Astrocyte (in vitro differentiated cells and primary cell): ENCODE measurements around the gene GRID2. TPM values are rescaled to one million over a fixed set of nuclear protein-coding genes. Genes with fewer than 3 reads are reported as not detected.

ENCODE experiments used
- DNase-seq: peaks from one replicate; pipeline ENCODE4 v3.0.0-alpha.2; 2010; ENCODE audit warnings: low read depth
- FAIRE-seq: peaks from 2 replicates; lab custom pipeline; 2011; peaks lifted over from hg19 to GRCh38; lab: Jason Lieb, UNC
- H2AFZ ChIP-seq: 2 replicates; pipeline ENCODE4 v1.6.0; 2012; ENCODE audit warnings: low read depth, low read length, inconsistent platforms
- H3K27ac ChIP-seq: 2 replicates; pipeline ENCODE4 v1.5.1; 2011; ENCODE audit warnings: low read depth, low read length, inconsistent platforms
- H3K27me3 ChIP-seq: 2 replicates; pipeline ENCODE4 v1.6.0; 2011; ENCODE audit warnings: low read length, inconsistent platforms; ENCODE audit not compliant: insufficient read depth
- H3K36me3 ChIP-seq: 2 replicates; pipeline ENCODE4 v1.5.1; 2011; ENCODE audit warnings: low read length, inconsistent platforms; ENCODE audit not compliant: insufficient read depth
- H3K4me1 ChIP-seq: 2 replicates; pipeline ENCODE4 v1.5.1; 2011; ENCODE audit warnings: low read length, inconsistent platforms; ENCODE audit not compliant: insufficient read depth
- H3K4me2 ChIP-seq: 2 replicates; pipeline ENCODE4 v1.6.0; 2012; ENCODE audit warnings: low read length, inconsistent platforms
- H3K4me3 ChIP-seq: 2 replicates; pipeline ENCODE4 v1.5.1; 2011; ENCODE audit warnings: low read depth, mild to moderate bottlenecking, low read length, inconsistent platforms; ENCODE audit not compliant: insufficient read depth
- H3K79me2 ChIP-seq: 2 replicates; pipeline ENCODE4 v1.6.0; 2012; ENCODE audit warnings: mild to moderate bottlenecking, low read length, inconsistent platforms; ENCODE audit not compliant: insufficient read depth
- H3K9ac ChIP-seq: 2 replicates; pipeline ENCODE4 v1.6.0; 2012; ENCODE audit warnings: mild to moderate bottlenecking, low read length, inconsistent platforms
- H3K9me3 ChIP-seq: 2 replicates; pipeline ENCODE4 v1.5.1; 2012; ENCODE audit warnings: low read depth, mild to moderate bottlenecking, low read length, inconsistent platforms; ENCODE audit not compliant: insufficient read depth
- H4K20me1 ChIP-seq: 2 replicates; pipeline ENCODE4 v1.6.0; 2012; ENCODE audit warnings: low read length, inconsistent platforms; ENCODE audit not compliant: insufficient read depth
- H3K27ac Mint-ChIP-seq: one replicate; pipeline ENCODE4 v1.8.0; 2021; ENCODE audit warnings: mild to moderate bottlenecking, mixed read lengths; ENCODE audit not compliant: unreplicated experiment
- H3K27me3 Mint-ChIP-seq: one replicate; pipeline ENCODE4 v1.8.0; 2021; ENCODE audit warnings: low read depth, mixed read lengths; ENCODE audit not compliant: unreplicated experiment
- H3K36me3 Mint-ChIP-seq: one replicate; pipeline ENCODE4 v1.8.0; 2021; ENCODE audit warnings: low read depth, mixed read lengths; ENCODE audit not compliant: unreplicated experiment
- H3K4me1 Mint-ChIP-seq: one replicate; pipeline ENCODE4 v1.8.0; 2021; ENCODE audit warnings: low read depth, mixed read lengths; ENCODE audit not compliant: unreplicated experiment
- H3K4me3 Mint-ChIP-seq: one replicate; pipeline ENCODE4 v1.8.0; 2021; ENCODE audit warnings: mild to moderate bottlenecking, moderate library complexity, mixed read lengths; ENCODE audit not compliant: unreplicated experiment
- H3K9me3 Mint-ChIP-seq: one replicate; pipeline ENCODE4 v1.8.0; 2021; ENCODE audit warnings: mild to moderate bottlenecking, mixed read lengths; ENCODE audit not compliant: unreplicated experiment
- EZH2 ChIP-seq: IDR thresholded peaks from 2 replicates; pipeline ENCODE4 v1.6.1; 2012; ENCODE audit warnings: mild to moderate bottlenecking, low read length, inconsistent platforms; ENCODE audit not compliant: insufficient read depth
- total RNA-seq: library from RNA; stranded (reverse); gene quantifications from 2 replicates; pipeline ENCODE4 v1.2.1, GENCODE V29; 2021
- TF ChIP-seq, protein P1 (sequence below): IDR thresholded peaks from 2 replicates; pipeline ENCODE4 v1.5.1; 2011; ENCODE audit warnings: low read depth, mild to moderate bottlenecking, inconsistent platforms, low read length, moderate library complexity; ENCODE audit not compliant: insufficient read depth

The GRID2 gene
- total RNA-seq, 1 donor from 2014 or later, result 0.14 TPM

- H3K9me3 Mint-ChIP-seq, result no peaks in the 10 kb centered on the region
- no peak for TF ChIP-seq EZH2
- TF ChIP-seq, protein P1, sequence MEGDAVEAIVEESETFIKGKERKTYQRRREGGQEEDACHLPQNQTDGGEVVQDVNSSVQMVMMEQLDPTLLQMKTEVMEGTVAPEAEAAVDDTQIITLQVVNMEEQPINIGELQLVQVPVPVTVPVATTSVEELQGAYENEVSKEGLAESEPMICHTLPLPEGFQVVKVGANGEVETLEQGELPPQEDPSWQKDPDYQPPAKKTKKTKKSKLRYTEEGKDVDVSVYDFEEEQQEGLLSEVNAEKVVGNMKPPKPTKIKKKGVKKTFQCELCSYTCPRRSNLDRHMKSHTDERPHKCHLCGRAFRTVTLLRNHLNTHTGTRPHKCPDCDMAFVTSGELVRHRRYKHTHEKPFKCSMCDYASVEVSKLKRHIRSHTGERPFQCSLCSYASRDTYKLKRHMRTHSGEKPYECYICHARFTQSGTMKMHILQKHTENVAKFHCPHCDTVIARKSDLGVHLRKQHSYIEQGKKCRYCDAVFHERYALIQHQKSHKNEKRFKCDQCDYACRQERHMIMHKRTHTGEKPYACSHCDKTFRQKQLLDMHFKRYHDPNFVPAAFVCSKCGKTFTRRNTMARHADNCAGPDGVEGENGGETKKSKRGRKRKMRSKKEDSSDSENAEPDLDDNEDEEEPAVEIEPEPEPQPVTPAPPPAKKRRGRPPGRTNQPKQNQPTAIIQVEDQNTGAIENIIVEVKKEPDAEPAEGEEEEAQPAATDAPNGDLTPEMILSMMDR, result no peak
- Histone ChIP-seq H4K20me1 (no peaks in the 10 kb centered on the region), H3K4me2 (no peak overlapping the region), H3K27ac (no peak overlapping the region), H3K79me2 (no peaks in the 10 kb centered on the region), H3K4me1 (no peaks in the 10 kb centered on the region), H3K4me3 (no peak overlapping the region), H3K9ac (no peak overlapping the region), H2AFZ (no peak overlapping the region), H3K9me3 (no peaks in the 10 kb centered on the region), H3K27me3 (no peaks in the 10 kb centered on the region), H3K36me3 (no peaks in the 10 kb centered on the region)
- DNase-seq, result no peak
- no peak overlapping the region for H3K27ac Mint-ChIP-seq
- no peak for FAIRE-seq
- no peaks in the 10 kb centered on the region for H3K4me1 Mint-ChIP-seq
- no peaks in the 10 kb centered on the region for H3K27me3 Mint-ChIP-seq
- no peak overlapping the region for H3K4me3 Mint-ChIP-seq
- H3K36me3 Mint-ChIP-seq, result no peaks in the 10 kb centered on the region
These were observed 692.8 kb downstream of the GRID2 start for GRCh38 chr4:92996533-92996932.

- no peak for TF ChIP-seq EZH2
- TF ChIP-seq, protein P1, result no peak
- H3K4me3 ChIP-seq, result no peak overlapping the region
- no peak overlapping the region for H3K27ac ChIP-seq
- H3K27me3 ChIP-seq, result no peaks in the 10 kb centered on the region
- Mint-ChIP-seq H3K4me1 (no peaks in the 10 kb centered on the region), H3K27me3 (no peaks in the 10 kb centered on the region), H3K4me3 (no peak overlapping the region), H3K36me3 (no peaks in the 10 kb centered on the region), H3K9me3 (no peaks in the 10 kb centered on the region), H3K27ac (no peak overlapping the region)
- no peaks in the 10 kb centered on the region for H3K9me3 ChIP-seq
- H3K36me3 ChIP-seq, result no peaks in the 10 kb centered on the region
- no peaks in the 10 kb centered on the region for H3K4me1 ChIP-seq
- DNase-seq, result no peak
- H3K79me2 ChIP-seq, result no peaks in the 10 kb centered on the region
- no peak overlapping the region for H3K4me2 ChIP-seq
- no peak overlapping the region for H3K9ac ChIP-seq
- no peak for FAIRE-seq
- no peak overlapping the region for H2AFZ ChIP-seq
- no peaks in the 10 kb centered on the region for H4K20me1 ChIP-seq
These were observed 697.1 kb downstream of the GRID2 start for GRCh38 chr4:93000910-93001309.

DNA sequence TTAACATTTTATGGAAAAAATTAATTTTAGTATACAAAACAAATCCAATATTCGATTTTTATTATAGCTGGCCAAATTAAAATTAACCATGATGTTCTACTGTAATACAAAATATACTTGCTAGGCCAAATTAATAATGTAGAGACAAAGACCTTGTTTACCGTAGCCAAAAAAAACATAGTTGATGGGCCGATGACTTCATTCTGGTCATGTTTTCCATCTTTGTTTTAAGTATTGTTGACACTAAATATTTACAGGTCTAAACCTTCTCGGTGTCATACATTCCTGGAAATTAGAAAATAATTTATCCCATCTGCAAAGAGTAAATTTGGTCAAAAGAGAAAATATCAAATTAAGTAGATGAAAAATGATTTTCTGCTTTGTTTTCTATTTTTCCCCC, 698.5 kb downstream of the GRID2 start:
- Mint-ChIP-seq H3K4me3 (no peak overlapping the region), H3K27me3 (no peaks in the 10 kb centered on the region), H3K4me1 (no peaks in the 10 kb centered on the region), H3K9me3 (no peaks in the 10 kb centered on the region), H3K27ac (no peak overlapping the region), H3K36me3 (no peaks in the 10 kb centered on the region)
- H3K36me3 ChIP-seq, result no peaks in the 10 kb centered on the region
- H3K27me3 ChIP-seq, result no peaks in the 10 kb centered on the region
- H3K9ac ChIP-seq, result no peak overlapping the region
- H3K4me2 ChIP-seq, result no peak overlapping the region
- H3K27ac ChIP-seq, result no peak overlapping the region
- no peaks in the 10 kb centered on the region for H3K79me2 ChIP-seq
- no peak for TF ChIP-seq EZH2
- TF ChIP-seq, protein P1, result no peak
- H3K4me3 ChIP-seq, result no peak overlapping the region
- no peaks in the 10 kb centered on the region for H3K4me1 ChIP-seq
- FAIRE-seq, result no peak
- no peak for DNase-seq
- no peaks in the 10 kb centered on the region for H4K20me1 ChIP-seq
- H3K9me3 ChIP-seq, result no peaks in the 10 kb centered on the region
- no peak overlapping the region for H2AFZ ChIP-seq
